GM18517 (cell line): Measurements from ENCODE around the gene ITFG1.
"Not testable (repeated sequence)": the region's sequence is repeated elsewhere in the genome, so short reads cannot be mapped to it uniquely, and the experiment has no call there.

Experiments used
- ATAC-seq: cut with Tn5 transposase; IDR thresholded peaks from one replicate; pipeline ENCODE4 v1.9.1; 2021; ENCODE audit warnings: mild to moderate bottlenecking, moderate library complexity; ENCODE audit not compliant: unreplicated experiment

Gene ITFG1

GRCh38 chr16:47161464-47161863 lies 299.4 kb downstream of the ITFG1 start:
- ATAC-seq = no peak

GRCh38 chr16:47160422-47160821 lies 300.4 kb downstream of the ITFG1 start:
- no peak for ATAC-seq

GRCh38 chr16:47158992-47159391 lies 301.9 kb downstream of the ITFG1 start:
- ATAC-seq = no peak

- ATAC-seq = no peak
Measured at GRCh38 chr16:47156680-47157215, 304.1 kb downstream of the ITFG1 start.

- not testable (repeated sequence) for ATAC-seq
Measured at GRCh38 chr16:47152501-47152900, 308.4 kb downstream of the ITFG1 start.

GRCh38 chr16:47150067-47150466 lies 310.8 kb downstream of the ITFG1 start:
- no peak for ATAC-seq

GRCh38 chr16:47144559-47144877 lies 316.3 kb downstream of the ITFG1 start:
- ATAC-seq = no peak

GRCh38 chr16:47143677-47144558 lies 316.9 kb downstream of the ITFG1 start, which contains the start of gene NETO2:
Gene NETO2, minus strand, starts transcription at chr16:47143945. Its CDS starts 333 bp downstream, at chr16:47143612.
- peak; percentile 51 for ATAC-seq

GRCh38 chr16:47142821-47143676 lies 317.8 kb downstream of the ITFG1 start:
- ATAC-seq = peak; percentile 62

GRCh38 chr16:47142486-47142820 lies 318.4 kb downstream of the ITFG1 start:
- ATAC-seq = no peak

- peak; percentile 57 for ATAC-seq
Measured at GRCh38 chr16:47141773-47142485, 318.9 kb downstream of the ITFG1 start.

GRCh38 chr16:47140686-47141085 lies 320.2 kb downstream of the ITFG1 start:
- ATAC-seq = no peak

GRCh38 chr16:47139561-47140185 lies 321.2 kb downstream of the ITFG1 start:
- no peak for ATAC-seq

GRCh38 chr16:47137925-47138324 lies 322.9 kb downstream of the ITFG1 start:
- ATAC-seq = not testable (repeated sequence)

- ATAC-seq = no peak
Measured at GRCh38 chr16:47136099-47136842, 324.6 kb downstream of the ITFG1 start.

- no peak for ATAC-seq
Measured at GRCh38 chr16:47134550-47134949, 326.3 kb downstream of the ITFG1 start.

- no peak for ATAC-seq
Measured at GRCh38 chr16:47132308-47132707, 328.6 kb downstream of the ITFG1 start.

GRCh38 chr16:47129755-47130435 lies 331.0 kb downstream of the ITFG1 start:
- no peak for ATAC-seq

GRCh38 chr16:47127541-47127940 lies 333.3 kb downstream of the ITFG1 start:
- ATAC-seq = no peak
